HG02610 (cell line): ENCODE results near the gene TNS1.

ENCODE experiments used
- ATAC-seq: cut with Tn5 transposase; IDR thresholded peaks from one replicate; pipeline ENCODE4 v1.9.1; 2021; ENCODE audit warnings: mild to moderate bottlenecking, moderate library complexity; ENCODE audit not compliant: unreplicated experiment

TNS1 gene

GRCh38 chr2:217856159-217856558 is 146.6 kb downstream of the TNS1 start:
- ATAC-seq, result no peak

GRCh38 chr2:217854684-217855420 is 147.9 kb downstream of the TNS1 start:
- no peak for ATAC-seq

DNA sequence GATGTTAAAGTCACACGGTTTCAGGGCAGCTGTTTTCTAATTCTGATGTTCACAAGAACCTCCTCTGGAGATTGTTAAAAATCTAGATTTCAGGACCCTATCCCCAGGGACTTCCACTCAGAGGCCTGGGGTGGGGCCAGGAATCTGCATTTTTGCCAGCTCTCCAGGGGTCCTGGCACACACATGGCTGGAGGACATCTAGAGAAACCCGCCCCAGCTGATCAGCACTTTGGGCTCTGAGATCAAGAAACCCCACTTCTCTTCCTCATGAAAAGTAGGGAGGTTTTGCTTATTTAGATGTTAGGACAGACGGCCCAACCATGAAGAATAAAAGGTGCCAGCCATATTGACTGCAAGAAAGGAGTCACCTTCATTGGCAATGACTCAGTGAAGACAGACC is 148.8 kb downstream of the TNS1 start:
- ATAC-seq, result no peak

- ATAC-seq, result no peak
Observed at GRCh38 chr2:217853301-217853881, 149.4 kb downstream of the TNS1 start.

DNA sequence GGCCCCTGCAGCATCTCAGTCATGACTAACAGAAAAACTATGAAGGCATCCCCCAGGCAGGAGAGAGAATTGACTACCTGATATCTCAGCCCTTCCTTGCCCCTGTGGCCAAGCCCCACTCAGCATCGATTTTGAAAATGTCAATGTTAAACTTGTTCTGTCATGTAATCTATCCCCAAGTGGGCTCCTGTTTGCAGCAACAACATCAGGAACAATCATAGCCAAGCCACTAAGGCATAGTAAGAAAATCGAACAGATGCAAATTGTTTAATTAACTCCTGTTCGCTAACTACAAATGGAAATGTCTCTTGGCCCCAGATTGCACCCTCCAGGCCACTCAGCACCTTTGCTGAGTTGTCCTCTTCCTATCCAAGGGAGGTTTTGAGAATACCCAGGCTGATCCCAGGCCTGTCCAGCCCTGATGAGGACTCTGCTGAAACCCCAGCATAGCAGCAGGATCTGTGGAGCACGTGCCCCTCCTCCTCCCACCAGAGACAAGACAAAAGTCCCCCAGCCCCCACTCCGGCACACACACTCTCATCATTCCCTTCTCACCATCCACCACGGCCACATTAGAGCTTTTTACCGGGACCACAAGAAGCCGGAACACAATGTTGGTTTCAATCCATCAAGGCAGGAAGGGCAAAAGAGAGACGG is 150.1 kb downstream of the TNS1 start:
- no peak for ATAC-seq

GRCh38 chr2:217851191-217852020 is 151.4 kb downstream of the TNS1 start:
- no peak for ATAC-seq

- no peak for ATAC-seq
Observed at GRCh38 chr2:217849154-217849975, 153.4 kb downstream of the TNS1 start.

DNA sequence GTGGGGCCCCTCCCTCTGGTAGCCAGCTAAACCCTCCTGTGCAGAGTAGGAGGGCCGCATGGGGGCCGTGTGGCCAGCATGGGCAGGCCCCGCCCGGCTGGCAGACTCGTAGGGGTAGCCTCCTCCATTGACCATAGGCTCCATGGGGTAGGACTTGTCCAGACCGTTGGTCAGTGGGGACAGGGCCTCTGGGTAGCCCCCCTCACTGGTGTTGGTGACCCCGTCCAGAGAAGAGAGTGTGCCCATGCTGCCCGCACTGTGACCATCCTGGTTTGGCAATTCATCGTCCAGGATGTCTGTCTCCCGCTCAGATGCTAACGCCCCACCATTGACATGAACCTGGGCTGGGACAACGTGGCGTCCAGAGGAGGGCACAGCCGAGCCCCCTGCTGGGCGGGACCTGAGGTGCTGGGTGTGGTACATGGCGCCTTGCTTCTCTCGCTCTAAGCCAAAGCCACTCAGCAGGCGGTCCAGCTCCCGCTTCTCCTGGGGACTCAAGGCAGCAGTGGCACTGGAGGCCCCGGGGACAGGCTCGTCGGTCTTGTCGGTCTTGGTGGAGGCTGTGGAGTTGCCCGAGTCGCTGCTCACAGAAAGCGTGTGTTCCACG is 154.3 kb downstream of the TNS1 start:
- ATAC-seq, result no peak

GRCh38 chr2:217847552-217848350 is 155.0 kb downstream of the TNS1 start:
- no peak for ATAC-seq

GRCh38 chr2:217847115-217847514 is 155.7 kb downstream of the TNS1 start:
- no peak for ATAC-seq

DNA sequence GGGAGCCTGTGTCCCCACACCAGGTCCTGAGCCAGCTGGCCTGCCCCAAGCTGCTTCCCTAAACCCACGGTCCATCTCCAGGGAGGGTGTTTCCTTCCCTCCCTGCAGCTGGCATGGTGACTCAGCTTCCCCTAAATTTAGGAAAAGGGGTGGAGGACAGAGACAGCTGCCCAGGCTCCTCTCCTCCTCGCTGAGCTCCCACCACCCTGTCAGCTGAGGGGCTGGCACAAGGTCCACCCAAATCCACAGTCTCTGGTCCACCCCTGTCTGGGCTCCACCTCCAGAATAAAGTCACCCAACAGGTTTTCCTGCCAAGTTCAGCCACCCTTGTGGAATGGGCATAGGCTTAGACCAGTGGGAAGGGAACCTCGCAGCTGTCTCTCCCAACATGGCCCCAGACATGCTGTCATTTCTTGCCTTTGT is 156.5 kb downstream of the TNS1 start:
- ATAC-seq, result no peak

DNA sequence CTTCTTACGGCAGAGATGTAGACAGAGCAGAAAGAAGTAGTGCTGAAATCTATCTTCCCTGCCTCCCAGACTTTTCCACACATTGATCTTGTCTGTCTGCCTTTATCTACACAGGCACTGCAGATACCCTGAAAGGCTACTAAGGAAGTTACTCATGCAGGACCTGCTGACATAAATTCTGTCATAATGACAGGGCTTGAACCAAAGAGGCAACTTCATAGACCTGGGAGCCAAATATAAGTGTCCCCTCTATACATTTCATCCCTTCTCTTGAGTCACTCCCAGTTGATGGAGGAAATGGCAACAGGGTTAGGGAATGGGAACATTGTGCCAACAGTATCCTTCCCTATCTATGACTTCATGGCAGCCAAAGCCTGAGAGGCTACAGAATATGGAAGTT is 157.5 kb downstream of the TNS1 start:
- ATAC-seq, result no peak

- ATAC-seq, result no peak
Observed at GRCh38 chr2:217844696-217845095, 158.1 kb downstream of the TNS1 start.

GRCh38 chr2:217843324-217843723 is 159.5 kb downstream of the TNS1 start:
- no peak for ATAC-seq

DNA sequence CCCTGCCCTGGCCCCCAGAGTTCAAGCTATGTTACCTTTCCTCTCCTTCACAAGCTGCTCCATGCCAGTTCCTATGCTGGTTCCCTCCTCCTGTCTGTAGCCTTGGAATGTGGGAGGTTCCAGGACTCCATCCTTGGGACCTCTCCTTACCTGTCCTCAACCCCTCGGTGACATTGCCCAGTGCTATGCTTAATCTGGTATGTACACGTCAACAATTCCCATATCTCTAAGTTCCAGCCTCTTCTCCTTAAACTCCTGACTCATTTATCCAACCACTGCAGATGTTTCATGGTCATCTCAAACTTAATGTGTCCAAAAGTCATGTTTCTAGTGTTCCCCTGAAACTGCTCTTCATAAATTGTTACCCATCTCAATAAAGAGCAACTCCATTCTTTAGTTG is 160.8 kb downstream of the TNS1 start:
- no peak for ATAC-seq

GRCh38 chr2:217840522-217840921 is 162.3 kb downstream of the TNS1 start:
- ATAC-seq, result no peak

GRCh38 chr2:217839750-217840107 is 163.1 kb downstream of the TNS1 start:
- no peak for ATAC-seq

GRCh38 chr2:217839073-217839749 is 163.6 kb downstream of the TNS1 start:
- ATAC-seq, result no peak

DNA sequence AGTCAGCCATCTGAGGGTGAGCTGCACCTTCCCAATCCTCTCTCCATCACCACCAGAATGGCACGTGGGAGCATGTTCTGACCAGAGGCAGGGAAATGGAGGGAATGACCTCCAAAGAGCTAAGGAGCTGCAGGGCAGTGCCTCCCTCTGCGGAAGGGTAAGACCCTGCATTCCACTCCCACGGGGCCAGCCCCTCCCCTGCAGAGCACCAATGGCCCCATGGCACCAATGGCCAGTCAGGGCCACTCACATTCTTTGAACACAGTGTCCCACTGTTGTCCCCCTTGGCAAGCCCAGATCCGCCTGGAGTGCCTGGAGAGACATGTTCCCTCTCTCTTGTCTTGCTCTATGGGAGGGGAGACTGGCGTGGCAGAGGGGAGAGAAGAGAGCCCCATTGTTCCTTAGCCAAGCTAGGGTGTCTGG is 164.4 kb downstream of the TNS1 start:
- no peak for ATAC-seq
